Measurements from ENCODE around the gene TTYH3. TPM values are rescaled to one million over a fixed set of nuclear protein-coding genes. Genes with fewer than 3 reads are reported as not detected.

The TTYH3 gene
- total RNA-seq, 2 donors from 2014 or later, result 7.0 to 11.1 TPM

DNA sequence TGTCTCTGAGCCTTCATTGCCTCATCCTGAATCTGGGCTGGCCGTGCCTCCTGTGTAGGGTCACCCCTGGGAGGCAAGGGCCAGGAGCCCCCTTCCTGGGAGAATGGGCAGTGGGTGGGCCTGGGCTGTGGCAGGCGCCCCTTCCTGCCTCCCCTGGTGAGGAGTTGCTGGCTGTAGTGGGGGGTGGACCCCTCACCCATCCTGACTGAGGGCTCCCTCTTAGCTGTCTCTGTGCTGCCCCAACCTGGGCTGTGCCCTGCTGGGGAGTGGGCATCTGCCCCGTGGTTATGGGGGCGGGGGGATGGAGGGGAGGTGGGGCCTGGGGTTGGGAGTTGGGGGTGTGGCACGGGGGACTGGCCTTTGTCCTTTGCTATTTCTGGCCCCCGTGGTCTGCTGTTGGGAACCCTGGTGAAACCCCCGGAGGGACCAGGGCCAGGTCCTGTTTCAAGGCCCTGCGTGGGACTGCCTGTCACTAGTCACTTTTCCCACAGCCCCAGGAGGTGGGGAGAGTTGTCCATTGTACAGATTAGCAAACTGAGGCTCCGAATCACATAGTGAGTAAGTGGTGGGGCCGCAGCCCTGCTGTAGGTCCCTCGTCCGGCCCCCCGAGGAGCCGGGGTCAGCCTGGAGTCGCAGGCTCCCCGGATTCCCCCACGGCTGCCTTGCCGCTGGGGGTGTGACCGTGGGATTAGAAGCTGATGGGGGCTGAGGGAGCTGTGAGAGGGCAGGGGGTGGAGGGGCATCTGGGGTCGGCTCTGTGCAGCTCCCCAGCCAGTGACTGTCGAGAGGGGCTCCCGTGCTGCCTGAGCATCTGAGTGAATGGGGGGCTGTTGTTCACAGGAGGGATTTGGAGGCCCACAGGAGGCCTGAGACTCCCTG is 2.7 kb downstream of the TTYH3 start:
- Histone ChIP-seq H3K4me1 (peaks cover 0 to 89% of the 10 kb centered on the region in 2 donors), H3K4me3 (peak overlapping the region; percentile 62 to 80), H3K36me3 (no peaks in the 10 kb centered on the region), H3K27me3 (no peaks in the 10 kb centered on the region), H3K27ac (peak overlapping the region; percentile 81 to 89), H3K9me3 (no peaks in the 10 kb centered on the region)
- DNase-seq (ENCODE audit: low spot score), result no peak
- no peak for TF ChIP-seq CTCF (IDR thresholded peaks at IDR 0.05)

DNA sequence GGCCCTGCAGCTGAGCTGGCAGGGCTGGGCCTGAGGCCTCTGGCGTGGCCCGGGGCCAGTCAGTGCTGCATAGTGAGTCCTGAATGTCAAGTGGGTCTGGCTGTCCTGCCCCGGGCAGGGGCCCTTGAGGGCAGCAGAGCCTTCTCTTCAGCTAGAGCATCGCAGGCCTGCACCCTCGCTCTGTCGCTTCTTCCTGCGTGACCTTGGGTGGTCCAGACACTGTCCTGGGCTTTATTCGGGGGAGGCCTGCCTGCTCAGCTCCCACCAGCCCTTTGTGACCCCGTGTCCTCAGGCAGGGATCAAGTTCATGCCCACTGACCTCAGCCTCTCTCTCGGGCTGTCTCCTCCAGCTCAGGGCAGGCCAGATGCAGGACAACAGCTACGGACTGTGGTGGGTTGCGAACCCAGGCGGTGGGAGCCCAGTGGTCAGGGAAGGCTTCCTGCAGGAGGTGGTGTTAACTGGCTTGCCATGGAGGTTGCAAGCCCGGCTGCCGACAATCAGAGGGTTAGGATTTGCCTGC is 3.4 kb downstream of the TTYH3 start:
- no peak for TF ChIP-seq CTCF (IDR thresholded peaks at IDR 0.05)
- Histone ChIP-seq H3K9me3 (no peaks in the 10 kb centered on the region), H3K27ac (peak overlapping the region; percentile 77 to 89), H3K36me3 (no peaks in the 10 kb centered on the region), H3K27me3 (no peaks in the 10 kb centered on the region), H3K4me3 (no peak overlapping the region), H3K4me1 (peaks cover 0 to 89% of the 10 kb centered on the region in 2 donors)
- no peak for DNase-seq (ENCODE audit: low spot score)

GRCh38 chr7:2635810-2636701 is 4.3 kb downstream of the TTYH3 start:
- Histone ChIP-seq H3K36me3 (no peaks in the 10 kb centered on the region), H3K27ac (peak overlapping the region; percentile 77 to 89), H3K27me3 (no peaks in the 10 kb centered on the region), H3K4me3 (no peak overlapping the region), H3K4me1 (peaks cover 0 to 93% of the 10 kb centered on the region in 2 donors), H3K9me3 (no peaks in the 10 kb centered on the region)
- TF ChIP-seq CTCF (IDR thresholded peaks at IDR 0.05), result no peak
- no peak for DNase-seq (ENCODE audit: low spot score)

DNA sequence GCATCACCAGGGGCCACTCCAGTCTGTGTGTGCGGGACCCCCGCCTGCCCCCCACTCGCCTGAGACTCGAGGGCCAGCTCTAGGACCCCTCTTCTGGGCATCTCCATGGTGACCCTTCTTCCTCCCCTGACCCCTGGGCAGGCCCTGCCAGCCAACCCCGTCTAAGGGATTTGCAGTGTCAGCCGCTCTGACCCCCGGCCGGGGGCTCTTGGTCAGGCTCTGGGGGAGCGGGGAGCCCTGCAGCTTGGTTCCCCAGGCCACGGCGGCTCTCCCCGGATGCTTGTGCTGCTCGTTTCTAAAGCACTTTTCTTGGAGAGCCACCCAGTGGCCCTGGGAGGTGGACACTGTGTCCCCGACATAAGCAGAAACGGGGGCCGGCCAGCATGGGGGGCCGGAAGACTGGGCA is 5.3 kb downstream of the TTYH3 start:
- no peak for DNase-seq (ENCODE audit: low spot score)
- Histone ChIP-seq H3K27me3 (no peaks in the 10 kb centered on the region), H3K4me1 (peaks cover 0 to 99% of the 10 kb centered on the region in 2 donors), H3K9me3 (no peaks in the 10 kb centered on the region), H3K36me3 (no peaks in the 10 kb centered on the region), H3K4me3 (no peak overlapping the region), H3K27ac (peak overlapping the region; percentile 77 to 89)
- TF ChIP-seq CTCF (IDR thresholded peaks at IDR 0.05), result peak in 1 of 2 donors; percentile 28

GRCh38 chr7:2637505-2638223 is 5.9 kb downstream of the TTYH3 start:
- Histone ChIP-seq H3K4me1 (peaks cover 0 to 98% of the 10 kb centered on the region in 2 donors), H3K36me3 (no peaks in the 10 kb centered on the region), H3K9me3 (no peaks in the 10 kb centered on the region), H3K27me3 (no peaks in the 10 kb centered on the region), H3K27ac (peak overlapping the region; percentile 77 to 89), H3K4me3 (peak overlapping the region in 1 of 2 donors; percentile 1)
- TF ChIP-seq CTCF (IDR thresholded peaks at IDR 0.05), result no peak
- DNase-seq (ENCODE audit: low spot score), result peak; percentile 78
